Measurements from ENCODE around the gene ABLIM2.

DNA sequence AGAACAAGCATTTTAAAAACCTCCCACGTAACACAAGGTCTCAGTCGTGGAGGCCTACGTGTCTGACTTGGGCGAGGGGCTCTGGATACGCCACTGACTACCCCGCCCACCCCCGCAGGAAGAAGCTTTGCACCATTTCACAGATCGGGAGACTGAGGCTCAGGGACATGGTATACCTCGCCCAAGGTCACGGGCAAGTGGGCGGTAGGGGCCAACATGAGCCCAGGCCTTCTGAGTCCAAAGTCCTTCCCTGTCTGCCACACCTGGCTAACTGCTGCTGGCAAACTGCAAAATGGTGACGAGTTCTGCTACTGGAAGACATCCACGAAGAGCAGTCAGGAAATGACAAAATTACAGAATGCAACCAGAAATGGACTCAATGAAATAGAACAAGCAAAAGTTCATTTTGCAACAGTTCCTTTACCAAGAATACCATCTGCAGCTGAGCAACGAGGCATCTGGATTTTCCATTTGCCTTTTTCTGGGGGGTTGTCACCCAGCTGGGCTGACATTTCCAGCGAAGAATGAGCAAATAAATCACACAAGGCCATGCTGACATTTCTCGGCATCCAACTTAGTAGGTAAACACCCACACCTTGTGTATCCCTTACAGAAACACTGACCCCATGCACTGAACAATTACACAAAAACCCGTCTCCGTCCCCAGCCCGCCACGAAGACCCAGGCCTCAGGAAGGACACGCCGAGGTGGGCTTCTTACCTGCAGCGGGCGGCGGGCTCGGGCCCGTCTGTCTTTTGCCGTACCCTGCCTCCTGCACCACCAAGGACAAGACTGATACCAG lies 148.7 kb downstream of the ABLIM2 start:
- TF ChIP-seq, protein P1, sequence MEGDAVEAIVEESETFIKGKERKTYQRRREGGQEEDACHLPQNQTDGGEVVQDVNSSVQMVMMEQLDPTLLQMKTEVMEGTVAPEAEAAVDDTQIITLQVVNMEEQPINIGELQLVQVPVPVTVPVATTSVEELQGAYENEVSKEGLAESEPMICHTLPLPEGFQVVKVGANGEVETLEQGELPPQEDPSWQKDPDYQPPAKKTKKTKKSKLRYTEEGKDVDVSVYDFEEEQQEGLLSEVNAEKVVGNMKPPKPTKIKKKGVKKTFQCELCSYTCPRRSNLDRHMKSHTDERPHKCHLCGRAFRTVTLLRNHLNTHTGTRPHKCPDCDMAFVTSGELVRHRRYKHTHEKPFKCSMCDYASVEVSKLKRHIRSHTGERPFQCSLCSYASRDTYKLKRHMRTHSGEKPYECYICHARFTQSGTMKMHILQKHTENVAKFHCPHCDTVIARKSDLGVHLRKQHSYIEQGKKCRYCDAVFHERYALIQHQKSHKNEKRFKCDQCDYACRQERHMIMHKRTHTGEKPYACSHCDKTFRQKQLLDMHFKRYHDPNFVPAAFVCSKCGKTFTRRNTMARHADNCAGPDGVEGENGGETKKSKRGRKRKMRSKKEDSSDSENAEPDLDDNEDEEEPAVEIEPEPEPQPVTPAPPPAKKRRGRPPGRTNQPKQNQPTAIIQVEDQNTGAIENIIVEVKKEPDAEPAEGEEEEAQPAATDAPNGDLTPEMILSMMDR (IDR thresholded peaks at IDR 0.05): no peak
- no peak for TF ChIP-seq POLR2A (IDR thresholded peaks at IDR 0.05)

All from body of pancreas (tissue), 4 donors.